Measurements from ENCODE around the gene FMNL2.

DNA sequence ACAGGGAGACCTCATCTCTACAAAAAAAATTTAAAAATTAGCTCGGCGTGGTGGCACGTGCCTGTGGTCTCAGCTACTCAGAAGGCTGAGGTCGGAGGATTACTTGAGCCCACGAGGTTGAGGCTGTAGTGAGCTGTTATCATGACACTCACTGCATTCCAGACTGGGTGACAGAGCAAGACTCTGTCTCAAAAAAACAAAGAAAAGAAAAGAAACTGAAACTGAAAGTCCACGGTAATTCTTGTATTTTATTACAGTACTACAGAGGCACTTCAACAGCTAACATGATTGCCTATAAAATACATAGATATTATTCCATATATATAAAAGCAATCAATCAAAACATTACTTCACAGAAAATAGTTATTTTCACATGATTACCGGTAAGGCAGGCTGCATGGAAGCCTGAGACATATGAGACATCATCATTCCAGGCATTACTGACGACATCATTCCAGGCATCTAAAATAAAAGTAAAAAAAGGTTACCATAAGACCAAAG is 359.2 kb downstream of the FMNL2 start:
- TF ChIP-seq POLR2A (IDR thresholded peaks at IDR 0.05; ENCODE audit: low read depth, low read length) (no peak), POLR2AphosphoS5 (IDR thresholded peaks at IDR 0.05; ENCODE audit: low read depth, low read length) (no peak), TAF1 (IDR thresholded peaks at IDR 0.05; ENCODE audit: borderline replicate concordance, low read depth, low read length) (no peak)
